Measurements from ENCODE around the gene TSPYL1. TPM values are rescaled to one million over a fixed set of nuclear protein-coding genes. Genes with fewer than 3 reads are reported as not detected.
A peak's percentile ranks its signal among the peaks of the same experiment; 100 is the strongest.
"Not testable (repeated sequence)": the region's sequence is repeated elsewhere in the genome, so short reads cannot be mapped to it uniquely, and the experiment has no call there.

The TSPYL1 gene
- 66.7 TPM for total RNA-seq
- polyA plus RNA-seq: 56.0 TPM

DNA sequence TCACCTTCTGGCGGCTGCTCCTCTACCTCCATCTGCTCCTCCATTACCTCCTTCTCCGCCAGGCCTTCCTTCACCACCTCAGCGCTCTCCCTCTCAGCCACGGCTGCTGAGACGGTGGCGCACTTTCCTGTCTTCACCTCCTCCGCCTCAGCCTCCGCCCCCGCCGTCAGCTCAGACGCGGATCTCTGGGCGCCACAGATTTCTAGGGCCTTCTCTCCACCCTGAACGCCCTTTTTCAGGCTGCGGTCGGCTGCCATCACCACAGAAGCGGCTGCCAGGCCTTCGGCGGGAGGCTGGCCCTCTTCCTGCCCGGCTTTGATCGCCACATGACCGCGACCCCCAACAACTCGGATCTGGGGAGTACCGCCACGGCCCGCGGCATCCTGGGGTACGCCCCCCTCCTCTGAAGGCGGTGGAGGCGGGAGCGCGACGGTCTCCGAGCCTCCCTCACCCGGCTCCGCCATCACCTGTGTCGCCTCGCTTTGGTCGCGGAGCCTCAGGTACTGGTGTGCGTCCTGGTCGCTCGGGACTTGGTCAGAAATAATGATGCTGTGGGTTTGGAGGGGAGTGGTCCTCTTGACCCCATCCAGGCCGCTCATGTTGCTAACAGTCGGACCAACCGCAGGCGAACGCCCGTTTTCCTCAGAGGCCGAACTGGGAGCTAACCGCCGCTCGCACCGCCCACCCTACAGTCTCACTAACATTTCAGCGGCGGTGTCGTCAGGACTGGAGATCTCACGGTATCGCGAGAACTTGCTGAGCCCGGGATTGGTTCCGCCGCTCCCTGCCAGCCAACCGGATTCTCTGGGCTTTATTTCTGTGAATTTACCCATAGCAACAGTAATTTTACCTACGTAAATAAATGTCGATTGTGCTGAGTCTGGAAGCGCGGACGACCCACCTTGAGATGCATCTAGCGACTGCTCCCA lies at the start of gene TSPYL1:
Gene TSPYL1, minus strand, starts transcription at position 699 of the 929 bp plus-strand sequence. Its CDS starts 100 bp downstream, at position 599.
- Histone ChIP-seq H3K36me3 (ENCODE audit: insufficient read depth) (no peaks in the 10 kb centered on the region), H3K4me3 (ENCODE audit: low read depth, low read length) (peak within 1 kb of the TSS; percentile 68), H3K27ac (ENCODE audit: low read depth) (peak within 1 kb of the TSS; percentile 98), H3K4me1 (ENCODE audit: insufficient read depth) (no peaks in the 10 kb centered on the region)
- WGBS: under 1% methylated on average over 71 of the region's 71 CpGs
- peak; percentile 98 for DNase-seq (ENCODE audit: extremely low spot score)

DNA sequence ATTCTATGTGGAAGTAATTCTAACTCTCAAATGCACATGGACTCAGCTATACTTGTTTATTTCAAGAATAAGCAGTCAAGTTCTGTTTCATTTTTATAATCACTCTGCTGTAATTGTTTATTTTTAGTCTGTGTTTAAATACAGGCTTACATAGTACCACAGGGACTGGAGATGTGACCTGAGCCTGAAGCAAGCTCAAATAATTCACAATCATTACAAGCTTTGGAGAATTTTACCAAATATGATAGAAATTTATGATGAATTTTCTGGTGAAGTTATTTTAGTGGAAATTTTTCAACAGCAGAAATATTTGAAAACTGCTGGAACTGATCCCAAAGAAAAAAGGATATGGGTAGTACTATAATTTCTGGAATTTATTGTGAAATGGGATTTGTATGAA lies 49.4 kb upstream of the TSPYL1 start:
- DNase-seq (ENCODE audit: extremely low spot score): no peak
- Histone ChIP-seq H3K27ac (ENCODE audit: low read depth) (no peak overlapping the region), H3K36me3 (ENCODE audit: insufficient read depth) (no peaks in the 10 kb centered on the region), H3K4me3 (ENCODE audit: low read depth, low read length) (no peak overlapping the region), H3K4me1 (ENCODE audit: insufficient read depth) (no peaks in the 10 kb centered on the region)

DNA sequence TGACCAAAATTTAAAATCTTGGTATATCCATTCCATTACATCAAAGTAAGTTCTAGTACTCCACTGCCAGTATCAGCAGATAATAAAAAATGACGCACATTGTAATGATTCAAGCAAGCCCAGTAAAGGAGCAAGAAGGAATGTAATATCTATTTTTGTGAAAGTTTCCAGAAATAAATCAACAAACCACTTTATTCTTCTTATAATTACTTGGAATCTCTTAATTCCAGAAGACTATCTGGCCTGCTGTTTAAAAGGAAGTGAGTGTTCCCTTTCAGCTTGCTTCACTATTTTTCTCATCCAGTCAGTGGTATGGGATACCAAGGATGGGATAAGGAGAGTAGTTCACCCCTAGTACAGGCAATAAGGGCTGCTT lies 48.8 kb upstream of the TSPYL1 start:
- Histone ChIP-seq H3K4me3 (ENCODE audit: low read depth, low read length) (no peak overlapping the region), H3K4me1 (ENCODE audit: insufficient read depth) (no peaks in the 10 kb centered on the region), H3K27ac (ENCODE audit: low read depth) (no peak overlapping the region), H3K36me3 (ENCODE audit: insufficient read depth) (no peaks in the 10 kb centered on the region)
- no peak for DNase-seq (ENCODE audit: extremely low spot score)
- WGBS: 31% methylated on average over 1 of the region's 1 CpG

DNA sequence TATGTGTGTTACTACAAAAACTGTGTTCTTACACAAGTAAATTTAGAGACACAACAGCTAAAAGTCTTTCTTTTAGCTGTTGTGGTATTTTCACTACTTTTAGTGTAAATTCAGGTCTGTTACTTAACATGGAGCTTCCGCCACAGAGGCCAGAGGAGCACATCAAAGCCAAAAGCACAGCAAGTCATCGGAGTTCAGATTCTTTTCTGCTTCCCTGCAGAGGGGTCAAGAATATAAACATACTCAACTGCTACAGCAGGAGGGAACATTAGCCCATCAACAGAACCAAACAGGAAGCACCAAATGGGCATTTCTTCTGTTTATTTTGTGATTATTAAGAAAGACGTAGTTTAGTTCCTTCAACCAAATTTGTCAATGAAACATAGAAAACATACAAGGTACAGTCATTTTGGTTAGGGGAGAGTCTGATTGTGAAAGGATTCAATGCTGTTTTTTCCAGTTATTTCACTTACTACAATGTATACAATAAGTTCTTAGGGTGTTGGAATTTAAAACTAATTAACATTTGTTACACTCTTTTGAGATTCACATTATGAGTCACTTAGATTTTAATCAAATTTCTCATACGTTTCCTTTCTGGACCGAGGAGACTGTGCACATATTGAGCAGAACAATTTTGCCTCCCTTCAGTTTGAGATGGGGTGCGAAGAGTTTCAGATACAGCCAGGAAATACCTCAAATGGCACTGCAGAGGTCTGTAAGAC lies 48.2 kb upstream of the TSPYL1 start:
- 66% methylated on average over 6 of the region's 6 CpGs for WGBS
- no peak overlapping the region for H3K4me3 ChIP-seq (ENCODE audit: low read depth, low read length)
- H3K36me3 ChIP-seq (ENCODE audit: insufficient read depth): no peaks in the 10 kb centered on the region
- no peaks in the 10 kb centered on the region for H3K4me1 ChIP-seq (ENCODE audit: insufficient read depth)
- no peak for DNase-seq (ENCODE audit: extremely low spot score)
- peak overlapping the region; percentile 38 for H3K27ac ChIP-seq (ENCODE audit: low read depth)

DNA sequence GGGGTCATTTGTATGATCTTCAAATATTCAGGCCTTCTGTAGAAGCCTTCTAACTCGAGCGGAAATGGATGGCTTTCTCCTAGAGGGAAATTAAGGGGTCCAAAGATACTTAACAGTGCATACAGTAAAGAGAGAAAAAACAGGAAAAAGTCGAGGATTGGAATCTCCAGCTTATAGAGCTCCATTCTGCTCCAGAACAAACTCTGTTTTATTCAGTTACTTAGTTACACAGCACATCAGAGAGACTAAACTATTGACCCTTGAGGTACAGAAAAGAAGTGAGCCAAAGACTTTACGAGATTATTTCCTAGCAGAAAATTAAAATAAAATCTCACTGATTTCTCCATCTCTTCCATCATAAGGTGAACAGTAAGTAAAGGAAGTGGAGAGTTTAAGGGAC lies 47.3 kb upstream of the TSPYL1 start:
- no peak for DNase-seq (ENCODE audit: extremely low spot score)
- H3K4me3 ChIP-seq (ENCODE audit: low read depth, low read length): no peak overlapping the region
- 56% methylated on average over 4 of the region's 4 CpGs for WGBS
- H3K36me3 ChIP-seq (ENCODE audit: insufficient read depth): no peaks in the 10 kb centered on the region
- no peak overlapping the region for H3K27ac ChIP-seq (ENCODE audit: low read depth)
- no peaks in the 10 kb centered on the region for H3K4me1 ChIP-seq (ENCODE audit: insufficient read depth)

DNA sequence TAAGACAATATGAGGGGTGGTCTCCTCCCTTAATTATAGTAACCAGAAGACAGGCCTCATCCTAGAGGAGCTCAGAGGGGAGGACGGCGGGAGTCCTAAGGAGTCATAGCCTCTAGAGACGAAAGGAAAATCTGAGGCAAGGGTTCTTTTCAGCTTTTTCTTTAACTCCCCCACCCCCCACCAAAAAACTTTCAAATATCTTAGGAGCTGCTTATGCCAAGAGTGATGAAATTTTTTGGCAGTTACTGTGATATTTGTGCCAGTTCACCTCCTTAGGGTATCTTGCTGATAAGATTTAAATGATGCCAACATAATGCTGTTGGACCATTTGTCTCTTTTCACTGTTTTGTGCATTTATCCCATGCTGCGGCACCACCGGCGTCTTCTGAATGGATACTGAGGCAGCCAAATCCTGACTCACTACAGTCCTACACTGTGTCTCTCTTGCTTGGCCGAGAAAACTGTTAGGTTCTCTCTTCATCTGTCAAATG lies 46.5 kb upstream of the TSPYL1 start:
- Histone ChIP-seq H3K27ac (ENCODE audit: low read depth) (peak overlapping the region; percentile 38), H3K4me3 (ENCODE audit: low read depth, low read length) (no peak overlapping the region), H3K4me1 (ENCODE audit: insufficient read depth) (no peaks in the 10 kb centered on the region), H3K36me3 (ENCODE audit: insufficient read depth) (no peaks in the 10 kb centered on the region)
- 51% methylated on average over 7 of the region's 7 CpGs for WGBS
- DNase-seq (ENCODE audit: extremely low spot score): no peak

DNA sequence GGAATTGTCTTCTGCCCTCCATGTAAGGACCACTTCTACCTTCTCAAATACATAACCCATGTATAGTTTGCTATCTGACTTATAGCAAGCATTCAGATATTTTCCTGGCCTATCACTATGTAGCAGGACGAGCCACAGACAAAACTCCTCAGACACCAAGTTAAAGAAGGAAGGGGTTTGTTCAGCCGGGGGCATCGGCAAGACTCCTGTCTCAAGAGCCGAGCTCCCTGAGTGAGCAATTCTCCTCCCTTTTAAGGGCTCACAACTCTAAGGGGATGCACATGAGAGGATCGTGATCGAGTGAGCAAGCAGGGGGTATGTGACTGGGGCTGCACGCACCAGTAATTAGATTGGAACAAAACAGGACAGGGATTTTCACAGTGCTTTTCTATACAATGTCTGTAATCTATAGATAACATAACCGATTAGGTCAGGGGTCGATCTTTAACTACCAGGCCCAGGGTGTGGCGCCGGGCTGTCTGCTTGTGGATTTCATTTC lies 46.0 kb upstream of the TSPYL1 start:
- H3K36me3 ChIP-seq (ENCODE audit: insufficient read depth); H3K27ac ChIP-seq (ENCODE audit: low read depth); H3K4me1 ChIP-seq (ENCODE audit: insufficient read depth); H3K4me3 ChIP-seq (ENCODE audit: low read depth, low read length); DNase-seq (ENCODE audit: extremely low spot score): not testable (repeated sequence)
- 92% methylated on average over 11 of the region's 11 CpGs for WGBS

DNA sequence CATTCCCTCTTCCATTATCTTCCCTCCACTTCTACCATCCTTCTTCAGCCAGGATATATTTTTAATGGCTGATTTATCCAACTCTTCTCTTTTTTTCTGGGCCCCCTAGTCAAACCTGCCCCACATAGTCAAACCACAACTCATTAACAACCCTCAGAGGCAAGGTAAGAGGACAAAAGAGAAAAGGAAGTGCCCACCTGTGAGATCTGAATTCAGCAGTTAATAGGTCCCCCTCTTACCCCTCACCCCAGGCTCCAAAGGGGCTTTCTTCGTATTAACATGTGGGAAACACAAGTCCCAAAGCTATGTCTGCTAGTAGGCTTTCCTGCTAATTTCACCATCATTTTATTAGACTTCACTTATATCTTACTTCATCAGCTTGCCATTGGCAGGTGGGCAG lies 44.1 kb upstream of the TSPYL1 start:
- H3K4me1 ChIP-seq (ENCODE audit: insufficient read depth): no peaks in the 10 kb centered on the region
- WGBS: 95% methylated on average over 1 of the region's 1 CpG
- H3K4me3 ChIP-seq (ENCODE audit: low read depth, low read length): no peak overlapping the region
- no peaks in the 10 kb centered on the region for H3K36me3 ChIP-seq (ENCODE audit: insufficient read depth)
- no peak for DNase-seq (ENCODE audit: extremely low spot score)
- H3K27ac ChIP-seq (ENCODE audit: low read depth): no peak overlapping the region

DNA sequence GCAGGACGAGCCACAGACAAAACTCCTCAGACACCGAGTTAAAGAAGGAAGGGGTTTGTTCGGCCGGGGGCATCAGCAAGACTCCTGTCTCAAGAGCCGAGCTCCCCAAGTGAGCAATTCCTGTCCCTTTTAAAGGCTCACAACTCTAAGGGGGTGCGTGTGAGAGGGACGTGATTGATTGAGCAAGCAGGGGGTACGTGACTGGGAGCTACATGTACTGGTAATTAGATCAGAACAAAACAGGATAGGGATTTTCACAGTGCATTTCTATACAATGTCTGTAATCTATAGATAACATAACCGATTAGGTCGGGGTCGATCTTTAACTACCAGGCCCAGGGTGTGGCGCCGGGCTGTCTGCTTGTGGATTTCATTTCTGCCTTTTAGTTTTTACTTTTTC lies 42.2 kb upstream of the TSPYL1 start:
- WGBS: 87% methylated on average over 13 of the region's 13 CpGs
- H3K4me1 ChIP-seq (ENCODE audit: insufficient read depth); DNase-seq (ENCODE audit: extremely low spot score); H3K27ac ChIP-seq (ENCODE audit: low read depth); H3K4me3 ChIP-seq (ENCODE audit: low read depth, low read length); H3K36me3 ChIP-seq (ENCODE audit: insufficient read depth): not testable (repeated sequence)

DNA sequence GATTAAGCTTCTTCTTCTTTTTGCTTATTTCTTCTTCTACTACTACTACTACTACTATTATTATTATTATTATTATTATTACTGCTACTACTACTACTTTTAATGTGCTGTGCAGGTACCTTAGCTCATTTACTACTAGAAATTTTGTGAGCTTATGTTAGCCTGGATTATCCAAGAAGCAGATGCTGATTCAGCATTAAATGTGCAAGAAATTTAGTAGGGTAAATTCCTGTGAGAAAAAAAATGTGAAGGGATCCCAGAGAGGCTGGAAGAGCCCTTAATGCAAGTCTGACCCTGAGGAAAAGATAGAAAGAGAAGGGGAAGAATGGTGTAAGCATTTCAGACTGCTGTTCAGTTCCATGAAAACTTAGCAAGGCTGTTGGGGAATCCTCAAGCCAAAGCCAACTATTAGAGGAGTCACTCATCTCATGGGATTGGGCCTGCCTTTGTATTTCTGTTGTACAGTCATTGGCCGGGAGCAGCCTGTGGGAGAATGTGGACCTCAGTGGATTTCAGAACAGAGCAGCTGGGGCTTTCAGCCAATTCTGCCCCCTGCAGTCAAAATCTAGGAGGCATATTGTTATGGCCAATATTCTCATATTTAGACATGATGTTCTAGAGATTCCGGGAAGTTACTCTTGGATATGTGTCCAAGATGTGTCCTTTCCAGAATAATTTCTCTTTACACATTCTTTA lies 37.2 kb upstream of the TSPYL1 start:
- H3K27ac ChIP-seq (ENCODE audit: low read depth): no peak overlapping the region
- no peaks in the 10 kb centered on the region for H3K36me3 ChIP-seq (ENCODE audit: insufficient read depth)
- DNase-seq (ENCODE audit: extremely low spot score): no peak
- 91% methylated on average over 2 of the region's 2 CpGs for whole genome bisulfite sequencing
- no peaks in the 10 kb centered on the region for H3K4me1 ChIP-seq (ENCODE audit: insufficient read depth)
- H3K4me3 ChIP-seq (ENCODE audit: low read depth, low read length): no peak overlapping the region

DNA sequence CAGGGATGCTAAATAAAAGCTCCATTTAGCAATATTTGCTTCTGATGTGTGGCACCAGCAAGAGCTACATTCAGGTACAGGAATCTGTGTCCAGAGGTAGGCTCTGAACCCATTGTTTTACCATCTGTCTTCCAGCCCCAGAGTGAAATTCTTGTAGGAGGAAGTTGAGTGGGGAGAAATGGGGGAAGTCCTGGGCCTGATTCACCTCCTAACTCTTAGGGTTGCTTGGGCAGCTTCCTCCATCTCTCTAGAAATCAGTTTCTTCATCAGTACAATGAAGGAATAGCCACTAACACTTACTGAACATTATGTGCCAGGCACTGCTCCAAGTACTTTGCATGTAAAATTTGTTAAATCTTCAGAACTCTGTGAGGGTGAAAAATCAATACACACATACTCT lies 35.1 kb upstream of the TSPYL1 start:
- no peak overlapping the region for H3K4me3 ChIP-seq (ENCODE audit: low read depth, low read length)

DNA sequence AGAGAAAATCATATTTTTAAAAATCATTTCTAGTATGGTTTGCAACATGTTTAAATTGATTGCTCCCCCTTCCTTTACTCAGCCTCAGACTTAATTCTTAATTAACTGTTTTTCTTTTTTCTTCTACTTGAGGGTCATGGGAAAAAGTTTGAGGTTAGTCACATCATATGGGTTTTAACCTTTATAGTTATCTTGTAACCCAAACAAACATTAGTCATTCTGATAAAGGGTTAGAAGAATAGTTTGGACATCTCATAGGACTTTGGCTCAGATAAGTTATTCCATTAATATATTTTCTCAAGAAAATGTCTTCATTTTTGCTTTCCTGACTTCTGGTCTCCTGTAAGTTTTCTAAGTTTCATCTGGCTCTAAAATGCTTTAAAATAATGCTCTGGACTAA lies 34.5 kb upstream of the TSPYL1 start:
- Histone ChIP-seq H3K36me3 (ENCODE audit: insufficient read depth) (no peaks in the 10 kb centered on the region), H3K27ac (ENCODE audit: low read depth) (no peak overlapping the region), H3K4me3 (ENCODE audit: low read depth, low read length) (no peak overlapping the region), H3K4me1 (ENCODE audit: insufficient read depth) (no peaks in the 10 kb centered on the region)
- DNase-seq (ENCODE audit: extremely low spot score): no peak

More for the DNA sequence above, 35.1 kb upstream of the TSPYL1 start:
- Histone ChIP-seq H3K36me3 (ENCODE audit: insufficient read depth) (no peaks in the 10 kb centered on the region), H3K4me1 (ENCODE audit: insufficient read depth) (no peaks in the 10 kb centered on the region), H3K27ac (ENCODE audit: low read depth) (no peak overlapping the region)
- no peak for DNase-seq (ENCODE audit: extremely low spot score)

DNA sequence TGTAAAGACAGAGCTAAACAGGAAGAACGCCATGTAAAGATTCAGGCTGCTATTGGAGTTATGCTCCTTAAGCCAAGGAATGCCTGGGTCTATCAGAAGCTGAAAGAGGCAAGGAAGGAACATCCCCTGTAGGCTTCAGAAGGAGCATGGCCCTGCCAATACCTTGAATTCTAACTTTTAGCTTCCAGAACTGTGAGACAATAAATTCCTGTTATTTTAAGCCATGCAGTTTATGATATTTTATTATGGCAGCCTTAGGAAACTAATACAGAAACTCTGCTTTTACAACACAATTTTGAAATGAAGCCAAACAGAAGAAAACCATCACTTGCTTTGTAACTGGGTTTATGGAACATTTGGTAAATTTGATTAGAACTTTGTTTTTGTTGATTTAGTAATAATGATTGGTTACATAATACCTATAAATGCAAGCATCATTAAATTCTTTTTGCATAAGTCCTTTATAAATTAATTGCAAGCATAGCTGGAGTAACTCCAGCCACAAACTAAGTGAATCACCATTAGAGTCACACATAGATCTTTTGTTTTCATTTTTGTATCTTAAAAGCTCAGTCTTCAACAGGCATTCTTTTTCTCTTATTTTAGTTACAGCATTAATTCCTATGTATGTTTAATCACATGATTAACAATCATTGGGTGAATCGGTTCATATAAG lies 33.5 kb upstream of the TSPYL1 start:
- 65% methylated on average over 2 of the region's 2 CpGs for WGBS

More for the DNA sequence above, 33.5 kb upstream of the TSPYL1 start:
- Histone ChIP-seq H3K4me1 (ENCODE audit: insufficient read depth) (no peaks in the 10 kb centered on the region), H3K27ac (ENCODE audit: low read depth) (peak overlapping the region; percentile 5), H3K4me3 (ENCODE audit: low read depth, low read length) (no peak overlapping the region), H3K36me3 (ENCODE audit: insufficient read depth) (no peaks in the 10 kb centered on the region)
- DNase-seq (ENCODE audit: extremely low spot score): peak; percentile 14

Measured in urinary bladder (tissue), 4 donors.